ENCODE results near the gene LYZL1. TPM values are rescaled to one million over a fixed set of nuclear protein-coding genes. Genes with fewer than 3 reads are reported as not detected.

Gene LYZL1
- total RNA-seq, 1 experiment from 2014 or later: not detected

- Mint-ChIP-seq H3K27ac (ENCODE audit: low read depth, unreplicated experiment) (no peak overlapping the region), H3K4me1 (ENCODE audit: insufficient read depth, unreplicated experiment) (no peaks in the 10 kb centered on the region), H3K9me3 (ENCODE audit: unreplicated experiment) (no peaks in the 10 kb centered on the region), H3K27me3 (ENCODE audit: insufficient read depth, unreplicated experiment) (peaks cover 54% of the 10 kb centered on the region), H3K4me3 (ENCODE audit: unreplicated experiment) (no peak overlapping the region), H3K36me3 (ENCODE audit: insufficient read depth, unreplicated experiment) (no peaks in the 10 kb centered on the region)
- CTCF ChIA-PET: no interaction called here
- TF ChIP-seq CTCF (IDR thresholded peaks at IDR 0.05; ENCODE audit: unreplicated experiment): no peak
- intact Hi-C loops (cut with micrococcal nuclease): no loop called here
- BruUV-seq (replicated peaks): no TSS peak
- POLR2A ChIA-PET: interaction anchor here (0.6 kb wide), 1 partner anchor 195 kb away, joined by 3 read pairs; no protein-coding TSS in a partner anchor
- DNase-seq (ENCODE audit: unreplicated experiment): no peak
These were observed 34.5 kb downstream of the LYZL1 start for GRCh38 chr10:29323367-29323766.

- intact Hi-C loops (cut with micrococcal nuclease): no loop called here
- no peaks in the 10 kb centered on the region for H3K4me1 Mint-ChIP-seq (ENCODE audit: insufficient read depth, unreplicated experiment)
- no peak for DNase-seq (ENCODE audit: unreplicated experiment)
- peaks cover 53% of the 10 kb centered on the region for H3K27me3 Mint-ChIP-seq (ENCODE audit: insufficient read depth, unreplicated experiment)
- TF ChIP-seq CTCF (IDR thresholded peaks at IDR 0.05; ENCODE audit: unreplicated experiment): no peak
- H3K4me3 Mint-ChIP-seq (ENCODE audit: unreplicated experiment): no peak overlapping the region
- POLR2A ChIA-PET: interaction anchor here (0.6 kb wide), 1 partner anchor 194 kb away, joined by 3 read pairs; no protein-coding TSS in a partner anchor
- no TSS peak for BruUV-seq (replicated peaks)
- no peaks in the 10 kb centered on the region for H3K36me3 Mint-ChIP-seq (ENCODE audit: insufficient read depth, unreplicated experiment)
- CTCF ChIA-PET: no interaction called here
- no peak overlapping the region for H3K27ac Mint-ChIP-seq (ENCODE audit: low read depth, unreplicated experiment)
- no peaks in the 10 kb centered on the region for H3K9me3 Mint-ChIP-seq (ENCODE audit: unreplicated experiment)
These were observed 35.5 kb downstream of the LYZL1 start for GRCh38 chr10:29324220-29324841.

- Mint-ChIP-seq H3K36me3 (ENCODE audit: insufficient read depth, unreplicated experiment) (no peaks in the 10 kb centered on the region), H3K27ac (ENCODE audit: low read depth, unreplicated experiment) (no peak overlapping the region), H3K9me3 (ENCODE audit: unreplicated experiment) (no peaks in the 10 kb centered on the region), H3K4me3 (ENCODE audit: unreplicated experiment) (no peak overlapping the region), H3K4me1 (ENCODE audit: insufficient read depth, unreplicated experiment) (no peaks in the 10 kb centered on the region), H3K27me3 (ENCODE audit: insufficient read depth, unreplicated experiment) (peaks cover 65% of the 10 kb centered on the region)
- TF ChIP-seq CTCF (IDR thresholded peaks at IDR 0.05; ENCODE audit: unreplicated experiment): no peak
- CTCF ChIA-PET: interaction anchor here (0.7 kb wide), 1 partner anchor 665 kb away, joined by 3 read pairs; no protein-coding TSS in a partner anchor
- POLR2A ChIA-PET: no interaction called here
- DNase-seq (ENCODE audit: unreplicated experiment): no peak
- no TSS peak for BruUV-seq (replicated peaks)
- intact Hi-C loops (cut with micrococcal nuclease): no loop called here
These were observed 37.4 kb downstream of the LYZL1 start for GRCh38 chr10:29326299-29326698.

GRCh38 chr10:29326886-29327745, 38.2 kb downstream of the LYZL1 start:
- H3K27ac Mint-ChIP-seq (ENCODE audit: low read depth, unreplicated experiment): no peak overlapping the region
- H3K4me1 Mint-ChIP-seq (ENCODE audit: insufficient read depth, unreplicated experiment): no peaks in the 10 kb centered on the region
- POLR2A ChIA-PET: no interaction called here
- CTCF ChIA-PET: interaction anchor here (0.7 kb wide), 1 partner anchor 666 kb away, joined by 3 read pairs; no protein-coding TSS in a partner anchor
- peaks cover 65% of the 10 kb centered on the region for H3K27me3 Mint-ChIP-seq (ENCODE audit: insufficient read depth, unreplicated experiment)
- no TSS peak for BruUV-seq (replicated peaks)
- intact Hi-C loops (cut with micrococcal nuclease): no loop called here
- H3K4me3 Mint-ChIP-seq (ENCODE audit: unreplicated experiment): no peak overlapping the region
- no peaks in the 10 kb centered on the region for H3K36me3 Mint-ChIP-seq (ENCODE audit: insufficient read depth, unreplicated experiment)
- no peaks in the 10 kb centered on the region for H3K9me3 Mint-ChIP-seq (ENCODE audit: unreplicated experiment)
- TF ChIP-seq CTCF (IDR thresholded peaks at IDR 0.05; ENCODE audit: unreplicated experiment): no peak
- DNase-seq (ENCODE audit: unreplicated experiment): no peak

Data from MCF 10A (cell line).